ENCODE data around the gene SSX5.
"Not testable (repeated sequence)": the region's sequence is repeated elsewhere in the genome, so short reads cannot be mapped to it uniquely, and the experiment has no call there.

SSX5 gene
- 0 reads per million in 2 donors for total RNA-seq

- no peak for DNase-seq
These were observed at the start of gene SSX5 for GRCh38 chrX:48196745-48197201. Gene SSX5, minus strand, starts transcription at chrX:48196795. Its CDS starts 1,437 bp downstream, at chrX:48195358.

- not testable (repeated sequence) for DNase-seq
These were observed 27.6 kb upstream of the SSX5 start for GRCh38 chrX:48224196-48224595.

GRCh38 chrX:48214341-48214740 lies 17.7 kb upstream of the SSX5 start:
- not testable (repeated sequence) for DNase-seq

- not testable (repeated sequence) for DNase-seq
These were observed 6.6 kb downstream of the SSX5 start for GRCh38 chrX:48190024-48190423.

- not testable (repeated sequence) for DNase-seq
These were observed 14.7 kb downstream of the SSX5 start for GRCh38 chrX:48181882-48182281.

GRCh38 chrX:48180811-48181210 lies 15.8 kb downstream of the SSX5 start:
- no peak for DNase-seq

- DNase-seq = no peak
These were observed 16.9 kb downstream of the SSX5 start for GRCh38 chrX:48179691-48180090.

- DNase-seq = not testable (repeated sequence)
These were observed 30.3 kb downstream of the SSX5 start for GRCh38 chrX:48166322-48166721.

- DNase-seq = no peak
These were observed 31.4 kb downstream of the SSX5 start for GRCh38 chrX:48165241-48165640.

GRCh38 chrX:48156014-48156413 lies 40.6 kb downstream of the SSX5 start:
- DNase-seq = no peak

GRCh38 chrX:48154796-48155195 lies 41.8 kb downstream of the SSX5 start:
- no peak for DNase-seq

- DNase-seq = no peak
These were observed 42.8 kb downstream of the SSX5 start for GRCh38 chrX:48153769-48154168.

- not testable (repeated sequence) for DNase-seq
These were observed 53.9 kb downstream of the SSX5 start for GRCh38 chrX:48142697-48143096.

GRCh38 chrX:48141810-48142508 lies 54.6 kb downstream of the SSX5 start:
- DNase-seq = not testable (repeated sequence)

- not testable (repeated sequence) for DNase-seq
These were observed 57.5 kb downstream of the SSX5 start for GRCh38 chrX:48139076-48139475.

All from T-helper 9 cell (primary cell).